Natural killer cell (primary cell): ENCODE data around the gene AHRR. TPM values are rescaled to one million over a fixed set of nuclear protein-coding genes. Genes with fewer than 3 reads are reported as not detected.

Source experiments
- ATAC-seq, 3 donors: fragments of 150-1000 bp in 2 of 3; fragments of 200-7000 bp in 1 of 3; cut with Tn5 transposase; 1 replicate in 1 of 3; 2 replicates in 2 of 3; pipeline ENCODE4 v1.10.0; 2021; ENCODE audit warnings: mild to moderate bottlenecking in 2 of 3, moderate library complexity in 2 of 3
- DNase-seq, 2 donors: peaks; one replicate each; pipeline versions ENCODE4 v3.0.0 to v3.0.0-alpha.2; 2013 to 2021; ENCODE audit warnings: mixed read lengths in 1 of 2
- H3K27ac ChIP-seq: one replicate; pipeline ENCODE4 v1.5.1; 2013; ENCODE audit warnings: mild to moderate bottlenecking, low read length
- H3K27me3 ChIP-seq: one replicate; pipeline ENCODE4 v1.6.1; 2013; ENCODE audit warnings: low read length; ENCODE audit not compliant: control insufficient read depth, insufficient read depth
- H3K36me3 ChIP-seq: one replicate; pipeline ENCODE4 v1.6.1; 2013; ENCODE audit warnings: low read length; ENCODE audit not compliant: control insufficient read depth, insufficient read depth
- H3K4me1 ChIP-seq: one replicate; pipeline ENCODE4 v1.6.1; 2013; ENCODE audit warnings: low read length; ENCODE audit not compliant: control insufficient read depth, insufficient read depth
- H3K4me3 ChIP-seq: one replicate; pipeline ENCODE4 v1.5.1; 2013; ENCODE audit warnings: low read length
- H3K9me3 ChIP-seq: one replicate; pipeline ENCODE4 v1.6.1; 2013; ENCODE audit warnings: low read length; ENCODE audit not compliant: control insufficient read depth, insufficient read depth
- H3K27ac Mint-ChIP-seq, 2 donors: one replicate each; pipeline ENCODE4 v1.8.0; 2022; ENCODE audit warnings: mild to moderate bottlenecking in 2 of 2, mixed read lengths in 2 of 2, moderate library complexity in 1 of 2
- H3K27me3 Mint-ChIP-seq, 2 donors: one replicate each; pipeline ENCODE4 v1.8.0; 2022; ENCODE audit warnings: low read depth in 2 of 2, mixed read lengths in 2 of 2
- H3K36me3 Mint-ChIP-seq: one replicate; pipeline ENCODE4 v1.8.0; 2022; ENCODE audit warnings: mixed read lengths
- H3K4me1 Mint-ChIP-seq, 2 donors: one replicate each; pipeline ENCODE4 v1.8.0; 2022; ENCODE audit warnings: mixed read lengths in 2 of 2
- H3K4me3 Mint-ChIP-seq: one replicate; pipeline ENCODE4 v1.8.0; 2022; ENCODE audit warnings: mild to moderate bottlenecking, moderate library complexity, mixed read lengths
- H3K9me3 Mint-ChIP-seq, 2 donors: one replicate each; pipeline ENCODE4 v1.8.0; 2022; ENCODE audit warnings: mixed read lengths in 2 of 2
- CTCF ChIP-seq: fragments of 200-600 bp; IDR thresholded peaks from one replicate; pipeline ENCODE4 v1.8.0; 2022; ENCODE audit warnings: antibody characterized with exemption
- WGBS: methylation state at CpG from one replicate; pipeline ENCODE4 v1.1.7; 2013; ENCODE audit warnings: missing lambda C conversion rate; ENCODE audit not compliant: insufficient coverage; 5-methylcytosine and 5-hydroxymethylcytosine counted together
- intact Hi-C: fragments of 100-400 bp; cut with micrococcal nuclease; formaldehyde crosslinking; loops from one replicate; pipeline ENCODE4 v1.14.2; 2022
- total RNA-seq, 4 donors: library from RNA; stranded (reverse); fragments of 120-200 nt in 1 of 4; gene quantifications; one replicate each; pipeline versions ENCODE4 v1.2.3 to v1.2.4, GENCODE V29; 2013 to 2022

Gene AHRR
- total RNA-seq, 3 donors from 2014 or later (not counting 1 experiment from before 2014, with no cell fraction given), result 0.88 to 1.4 (median 1.2) TPM

GRCh38 chr5:466661-467310 lies 145.3 kb downstream of the AHRR start:
- 97% methylated on average over 30 of the region's 30 CpGs for WGBS

GRCh38 chr5:468401-468800 lies 146.9 kb downstream of the AHRR start:
- Mint-ChIP-seq H3K27ac (no peak overlapping the region), H3K4me1 (peaks cover 6 to 17% of the 10 kb centered on the region in 2 donors), H3K27me3 (no peaks in the 10 kb centered on the region), H3K9me3 (no peaks in the 10 kb centered on the region), H3K36me3 (no peaks in the 10 kb centered on the region), H3K4me3 (no peak overlapping the region)
- intact Hi-C loops, result no loop called here
- Histone ChIP-seq H3K27ac (no peak overlapping the region), H3K36me3 (peaks cover 15% of the 10 kb centered on the region), H3K4me1 (peaks cover 28% of the 10 kb centered on the region), H3K27me3 (no peaks in the 10 kb centered on the region), H3K9me3 (no peaks in the 10 kb centered on the region), H3K4me3 (no peak overlapping the region)
- 93% methylated on average over 5 of the region's 6 CpGs for WGBS
- DNase-seq (no peak), ATAC-seq (no peak)
- no peak for TF ChIP-seq CTCF

More at GRCh38 chr5:466661-467310, 145.3 kb downstream of the AHRR start:
- Histone ChIP-seq H3K36me3 (peaks cover 24% of the 10 kb centered on the region), H3K27me3 (no peaks in the 10 kb centered on the region), H3K9me3 (no peaks in the 10 kb centered on the region), H3K27ac (no peak overlapping the region), H3K4me3 (no peak overlapping the region), H3K4me1 (peaks cover 20% of the 10 kb centered on the region)
- no peaks in the 10 kb centered on the region for H3K9me3 Mint-ChIP-seq
- H3K27ac Mint-ChIP-seq, result no peak overlapping the region
- peaks cover 6 to 13% of the 10 kb centered on the region in 2 donors for H3K4me1 Mint-ChIP-seq
- intact Hi-C loops, result no loop called here
- no peak for TF ChIP-seq CTCF
- H3K4me3 Mint-ChIP-seq, result no peak overlapping the region
- no peaks in the 10 kb centered on the region for H3K27me3 Mint-ChIP-seq
- ATAC-seq, result no peak
- peaks cover 4% of the 10 kb centered on the region for H3K36me3 Mint-ChIP-seq
- DNase-seq, result no peak

GRCh38 chr5:469752-470483 lies 148.4 kb downstream of the AHRR start:
- Histone ChIP-seq H3K4me1 (peaks cover 29% of the 10 kb centered on the region), H3K36me3 (peaks cover 13% of the 10 kb centered on the region), H3K9me3 (no peaks in the 10 kb centered on the region), H3K27ac (no peak overlapping the region), H3K27me3 (peaks cover 8% of the 10 kb centered on the region), H3K4me3 (no peak overlapping the region)
- Mint-ChIP-seq H3K4me3 (no peak overlapping the region), H3K4me1 (peaks cover 5 to 27% of the 10 kb centered on the region in 2 donors), H3K27me3 (peaks cover 0 to 3% of the 10 kb centered on the region in 2 donors), H3K9me3 (no peaks in the 10 kb centered on the region), H3K36me3 (no peaks in the 10 kb centered on the region), H3K27ac (peak overlapping the region in 1 of 2 donors; percentile 16)
- 94% methylated on average over 19 of the region's 19 CpGs for WGBS
- intact Hi-C loops, result no loop called here
- DNase-seq (no peak), ATAC-seq (no peak)
- TF ChIP-seq CTCF, result no peak
